CD4-positive, alpha-beta T cell treated with Interleukin-2 at 100 ng/mL for 4 hours (primary cell): Measurements from ENCODE around the gene NIPSNAP2.
"Not testable (repeated sequence)": the region's sequence is repeated elsewhere in the genome, so short reads cannot be mapped to it uniquely, and the experiment has no call there.

Experiments used
- DNase-seq: peaks from one replicate; pipeline ENCODE4 v3.0.0-alpha.2; 2020; ENCODE audit warnings: low spot score

The NIPSNAP2 gene

DNA sequence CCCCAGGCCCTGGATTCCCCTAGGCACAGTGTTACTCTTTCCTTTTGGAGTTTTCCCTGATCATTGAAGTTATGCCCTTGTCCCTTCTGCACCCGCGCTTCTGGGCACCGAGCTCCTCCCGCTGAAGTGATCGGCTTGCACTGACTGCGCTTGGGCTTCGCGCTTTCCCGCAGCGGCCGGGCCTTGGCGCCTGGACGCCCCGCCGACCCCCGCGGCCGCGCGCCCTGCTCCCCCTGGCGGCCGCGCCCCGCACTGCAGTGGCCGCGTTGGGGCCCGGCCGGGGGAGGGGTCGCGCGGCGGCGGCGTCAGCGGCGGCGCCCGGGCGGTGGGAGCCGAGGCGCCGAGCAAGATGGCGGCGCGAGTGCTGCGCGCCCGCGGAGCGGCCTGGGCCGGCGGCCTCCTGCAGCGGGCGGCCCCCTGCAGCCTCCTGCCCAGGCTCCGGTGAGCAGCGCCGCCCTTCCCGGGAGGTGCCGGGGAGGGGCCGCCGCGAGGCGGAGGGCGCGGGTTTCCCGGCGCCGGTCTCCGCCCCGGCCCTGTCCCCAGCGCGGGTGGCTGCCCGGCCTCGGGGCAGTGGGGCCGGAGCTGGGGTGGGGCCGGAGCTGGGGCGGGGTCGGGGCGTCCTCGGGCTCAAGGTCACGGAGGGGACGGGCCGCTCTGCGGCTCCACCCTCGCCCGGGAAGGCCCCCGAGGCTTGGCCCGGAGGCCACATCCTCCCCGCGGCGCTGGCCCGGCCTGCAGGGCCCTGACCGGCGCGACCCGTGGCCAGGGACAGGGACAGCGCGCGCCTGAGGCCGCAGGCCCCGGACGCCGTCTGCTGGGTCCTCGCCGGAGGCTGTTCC lies at the start of gene NIPSNAP2:
Gene NIPSNAP2, plus strand, starts transcription at position 325 of the 839 bp plus-strand sequence. Its CDS starts 25 bp downstream, at position 350.
- peak; percentile 55 for DNase-seq

DNA sequence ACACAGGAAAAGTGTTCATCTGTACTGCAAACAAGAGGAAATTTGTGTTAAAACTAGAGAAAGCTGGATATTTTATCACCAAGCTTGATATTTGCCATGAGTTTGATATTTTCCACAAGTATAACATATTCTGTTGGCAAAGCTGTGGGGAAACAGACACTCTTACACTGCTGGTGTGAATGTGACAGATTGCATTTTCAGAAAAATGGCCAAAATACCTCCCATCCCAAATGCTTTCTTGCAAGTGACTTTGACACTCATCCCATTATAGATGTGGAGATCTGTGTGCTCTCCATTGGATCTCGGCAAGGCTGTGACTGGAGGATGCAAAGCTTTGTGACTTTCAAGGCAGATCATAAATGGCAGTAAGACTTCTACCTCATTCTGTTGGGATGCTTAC lies 46.6 kb upstream of the NIPSNAP2 start:
- no peak for DNase-seq

DNA sequence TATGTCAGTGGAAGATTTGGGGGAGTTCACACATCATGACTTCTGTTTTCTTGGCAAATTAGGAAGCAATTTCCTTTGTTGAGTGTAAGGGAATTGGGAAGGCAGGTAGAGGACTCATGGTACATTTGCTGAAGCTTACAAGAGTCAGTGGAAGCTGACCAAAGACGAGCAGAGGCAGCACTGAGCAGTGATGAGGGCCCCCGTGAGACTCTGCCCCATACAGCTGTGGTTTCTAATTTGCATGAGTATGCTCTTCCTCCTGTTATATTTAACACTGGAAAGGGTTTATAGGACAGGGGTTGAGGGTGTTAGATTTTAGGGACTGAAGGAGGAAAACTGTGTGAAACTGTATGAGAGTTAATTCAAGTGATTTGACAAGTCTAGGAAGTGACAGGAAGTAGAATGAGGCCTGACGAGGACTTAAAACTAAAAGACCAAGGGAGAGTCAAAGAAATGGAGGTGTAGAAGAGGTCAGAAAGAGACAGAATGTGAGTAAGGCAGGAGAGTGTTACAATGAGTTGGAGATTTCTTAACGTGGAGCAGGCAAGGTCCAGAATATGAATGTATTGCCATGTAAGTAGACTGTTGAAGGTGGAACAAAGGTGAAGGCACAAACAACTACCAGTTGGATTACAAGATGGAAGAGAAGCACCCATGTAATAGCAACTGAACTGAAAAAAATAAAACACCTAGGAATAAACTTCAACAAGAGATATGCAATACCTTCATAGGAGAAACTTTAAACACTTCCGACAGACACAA lies 36.2 kb upstream of the NIPSNAP2 start:
- no peak for DNase-seq

DNA sequence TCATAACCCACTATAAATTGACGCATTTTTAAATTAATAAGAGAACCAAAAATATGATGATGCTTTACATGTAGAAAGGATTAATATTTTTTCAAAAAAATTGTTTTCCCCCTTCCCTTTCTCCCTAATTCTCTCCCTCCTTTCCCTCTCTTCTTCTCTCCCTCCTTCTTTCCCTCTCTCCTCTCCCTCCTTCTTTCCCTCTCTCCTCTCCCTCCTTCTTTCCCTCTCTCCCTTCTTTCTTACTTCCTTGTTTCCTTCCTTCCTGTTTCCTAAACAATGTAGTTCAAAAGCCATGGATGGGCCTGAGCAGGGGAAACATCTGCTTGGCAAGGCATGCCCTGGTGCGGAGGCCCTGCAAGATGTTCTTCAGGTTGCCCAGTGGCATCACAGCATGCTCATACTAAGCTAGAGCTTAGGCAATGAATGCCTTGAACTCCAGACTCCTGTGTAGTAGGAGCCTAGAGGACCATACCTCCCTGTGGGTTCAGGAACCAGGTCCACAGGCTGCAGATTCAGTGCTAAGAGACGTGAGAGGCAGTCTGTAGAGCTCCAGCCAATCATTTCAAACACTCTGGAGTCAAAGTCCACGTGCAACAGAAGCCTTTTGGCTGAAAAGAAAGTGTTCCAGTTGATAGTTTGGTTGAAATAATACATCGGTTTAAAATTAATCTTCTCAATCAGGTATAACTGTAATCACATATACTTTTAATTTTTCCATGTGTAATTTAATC lies 32.8 kb upstream of the NIPSNAP2 start:
- no peak for DNase-seq

DNA sequence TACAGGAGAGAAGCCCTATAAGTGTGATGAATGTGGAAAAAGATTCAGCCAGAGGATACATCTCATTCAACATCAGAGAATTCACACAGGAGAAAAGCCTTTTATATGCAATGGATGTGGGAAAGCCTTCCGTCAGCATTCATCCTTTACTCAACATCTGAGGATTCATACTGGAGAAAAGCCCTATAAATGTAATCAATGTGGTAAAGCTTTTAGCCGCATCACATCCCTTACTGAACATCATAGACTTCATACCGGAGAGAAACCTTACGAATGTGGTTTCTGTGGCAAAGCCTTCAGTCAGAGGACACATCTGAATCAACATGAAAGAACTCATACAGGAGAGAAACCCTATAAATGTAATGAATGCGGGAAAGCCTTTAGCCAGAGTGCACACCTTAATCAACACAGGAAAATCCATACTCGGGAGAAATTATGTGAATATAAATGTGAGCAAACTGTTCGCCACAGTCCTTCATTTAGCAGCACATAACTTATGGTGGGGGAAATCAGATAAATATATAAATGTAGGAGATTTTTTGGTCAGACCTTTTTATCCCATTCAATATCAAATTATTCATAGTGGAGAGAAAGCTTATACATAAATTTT lies 24.8 kb upstream of the NIPSNAP2 start:
- DNase-seq: no peak

DNA sequence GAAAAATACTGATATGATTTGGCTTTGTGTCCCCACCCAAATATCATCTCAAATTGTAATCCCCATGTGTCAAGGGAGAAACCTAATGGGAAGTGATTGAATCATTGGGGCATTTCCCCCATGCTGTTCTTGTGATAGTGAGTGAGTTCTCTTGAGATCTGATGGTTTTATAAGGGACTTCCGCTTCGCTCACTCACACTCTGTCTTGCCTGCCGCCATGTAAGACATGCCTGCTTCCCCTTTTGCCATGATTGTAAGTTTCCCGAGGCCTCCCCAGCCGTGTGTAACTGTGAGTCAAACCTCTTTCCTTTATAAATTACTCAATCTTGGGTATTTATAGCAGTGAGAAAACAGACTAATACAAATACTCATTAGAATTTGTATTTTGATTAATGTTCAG lies 17.8 kb upstream of the NIPSNAP2 start:
- DNase-seq: no peak

DNA sequence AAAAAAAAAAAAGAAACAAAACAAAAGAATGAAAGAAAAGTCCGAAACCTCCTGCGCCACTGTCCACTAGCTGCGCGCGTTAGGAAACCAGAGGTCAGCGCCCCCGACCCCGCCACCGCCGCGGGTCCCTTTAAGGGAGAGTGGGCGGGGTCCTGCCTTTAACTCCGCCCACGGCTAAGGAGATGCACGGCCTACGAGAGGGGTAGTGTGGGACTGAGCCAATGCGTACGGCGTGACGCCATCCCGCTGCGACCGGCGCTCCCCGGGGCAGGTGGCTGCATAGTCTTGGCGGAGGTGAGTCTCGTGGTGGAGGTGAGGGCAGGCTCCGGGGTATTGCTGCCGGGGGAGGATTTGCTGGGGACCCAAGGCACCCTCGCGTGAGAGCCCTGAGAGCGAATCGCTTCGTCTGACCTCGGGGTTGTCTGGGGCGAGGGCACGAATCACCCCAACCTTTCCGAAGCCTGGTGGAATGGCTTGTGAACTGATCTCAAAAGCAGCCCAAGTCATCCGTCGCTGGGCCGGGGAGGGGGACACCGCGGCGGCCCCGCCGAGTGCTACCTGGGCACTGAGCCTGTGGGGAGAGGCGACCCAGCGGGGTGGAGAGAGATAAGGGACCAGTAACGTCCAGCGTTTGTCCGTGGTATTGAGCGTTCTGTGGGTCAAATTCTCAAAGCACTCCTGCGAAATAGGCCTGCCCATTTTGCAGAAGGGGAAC lies 12.6 kb upstream of the NIPSNAP2 start, which contains the start of gene MRPS17:
Gene MRPS17, plus strand, starts transcription at position 241 of the 715 bp plus-strand sequence. CDS start 1,319 bp downstream, outside the sequence.
- peak; percentile 92 for DNase-seq

DNA sequence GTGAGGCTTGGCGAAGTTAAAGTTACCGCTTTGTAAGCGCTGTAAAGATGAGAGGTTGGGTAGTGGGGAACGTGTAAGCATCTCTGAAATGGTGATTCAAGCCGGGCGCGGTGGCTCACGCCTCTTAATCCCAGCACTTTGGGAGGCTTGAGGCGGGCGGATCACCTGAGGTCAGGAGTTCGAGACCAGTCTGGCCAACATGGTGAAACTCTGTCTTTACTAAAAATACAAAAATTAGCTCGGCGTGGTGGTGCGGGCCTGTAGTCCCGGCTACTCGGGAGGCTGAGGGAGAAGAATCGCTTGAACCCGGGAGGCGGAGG lies 12.1 kb upstream of the NIPSNAP2 start:
- DNase-seq: not testable (repeated sequence)

DNA sequence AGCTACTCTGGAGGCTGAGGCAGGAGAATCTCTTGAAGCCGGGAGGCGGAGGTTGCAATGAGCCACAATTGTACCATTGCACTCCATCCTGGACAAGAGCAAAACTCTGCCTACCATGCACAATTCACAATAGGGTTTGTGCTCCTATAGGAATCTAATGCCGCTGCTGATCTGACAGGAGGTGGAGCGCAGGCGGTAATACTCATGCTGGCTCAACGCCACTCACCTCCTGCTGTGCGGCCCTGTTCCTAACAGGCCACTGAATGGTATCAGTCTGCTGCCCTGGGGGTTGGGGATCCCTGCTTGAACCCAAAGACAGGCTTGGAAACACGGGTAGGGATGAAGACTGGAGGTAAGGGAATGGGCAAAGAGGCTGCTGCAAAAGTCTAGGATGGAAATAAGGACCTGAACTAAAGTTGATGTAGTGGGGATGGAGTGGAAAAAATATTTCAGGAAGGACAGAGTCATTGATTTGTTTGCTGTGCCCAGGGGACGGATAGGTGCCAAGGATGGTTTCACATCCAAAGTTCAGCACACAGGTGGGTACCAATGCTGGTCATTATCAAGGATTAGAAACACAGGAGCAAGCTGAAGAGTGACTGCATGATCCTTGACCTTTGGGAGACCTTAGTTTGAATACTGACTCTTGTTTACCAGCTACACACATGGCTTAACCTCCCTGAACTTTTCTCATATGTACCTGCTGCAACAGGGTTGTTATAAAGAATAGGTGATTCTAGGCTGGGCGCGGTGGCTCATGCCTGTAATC lies 10.5 kb upstream of the NIPSNAP2 start:
- DNase-seq: no peak

DNA sequence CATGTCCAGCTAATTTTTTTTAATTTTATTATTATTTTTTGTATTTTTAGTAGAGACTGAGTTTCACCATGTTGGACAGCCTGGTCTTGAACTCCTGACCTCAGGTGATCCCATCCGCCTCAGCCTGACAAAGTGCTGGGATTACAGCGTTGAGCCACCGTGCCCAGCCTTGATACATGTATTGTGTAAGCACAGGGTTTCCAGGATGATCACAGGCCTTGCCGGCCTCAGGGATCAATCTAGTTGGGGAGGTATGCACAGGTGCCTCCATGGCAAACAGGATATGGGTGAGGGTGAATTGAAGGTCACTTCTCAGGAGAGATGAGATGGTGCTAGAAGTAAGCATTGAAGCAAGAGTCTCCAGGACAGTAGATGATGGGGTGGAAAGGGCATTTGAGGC lies 7.2 kb upstream of the NIPSNAP2 start:
- DNase-seq: no peak

DNA sequence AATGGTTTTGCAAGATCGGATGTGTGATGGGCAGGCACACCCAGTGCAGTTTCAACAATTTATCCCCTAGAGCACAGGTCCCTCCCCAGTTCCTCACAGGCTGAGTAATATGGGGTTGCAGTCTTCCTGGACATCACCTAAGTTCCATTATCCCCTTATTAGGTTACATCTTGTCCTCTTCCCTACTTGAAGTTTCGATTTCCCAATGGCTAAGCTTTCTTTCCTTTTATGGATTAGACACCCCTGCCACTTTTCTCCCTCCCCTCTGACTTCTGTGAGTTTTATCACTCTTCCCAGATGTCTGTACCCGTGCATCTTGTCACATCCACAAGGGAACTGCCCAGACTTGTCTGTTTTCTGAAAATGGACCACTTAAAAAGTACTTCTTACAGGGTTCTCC lies 2.4 kb upstream of the NIPSNAP2 start:
- DNase-seq: no peak

DNA sequence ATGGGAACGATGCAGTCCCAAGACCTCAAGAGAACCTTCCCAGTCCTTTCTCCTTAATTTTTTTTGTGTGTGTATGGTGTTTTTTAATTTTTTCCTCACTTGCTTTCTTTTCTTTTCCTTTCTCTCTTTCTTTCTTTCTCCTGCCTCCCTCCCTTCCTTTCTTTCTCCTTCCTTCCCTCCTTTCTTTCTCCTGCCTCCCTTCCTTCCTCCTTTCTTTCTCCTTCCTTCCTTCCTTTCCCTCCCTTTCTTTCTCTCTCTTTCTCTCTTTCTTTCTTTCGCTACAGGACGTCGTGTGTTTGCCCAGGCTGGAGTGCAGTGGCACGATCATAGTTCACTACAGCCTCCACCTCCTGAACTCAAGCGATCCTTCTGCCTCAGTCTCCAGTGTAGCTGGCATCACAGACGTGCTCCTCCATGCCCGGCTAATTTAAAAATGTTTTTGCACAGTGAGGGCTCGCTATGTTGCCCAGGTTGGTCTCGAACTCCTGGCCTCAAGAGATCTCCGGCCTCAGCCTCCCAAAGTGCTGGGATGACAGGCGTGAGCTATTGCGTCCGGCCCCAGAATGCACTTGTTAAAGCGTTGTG lies 709 bp upstream of the NIPSNAP2 start:
- DNase-seq: no peak

DNA sequence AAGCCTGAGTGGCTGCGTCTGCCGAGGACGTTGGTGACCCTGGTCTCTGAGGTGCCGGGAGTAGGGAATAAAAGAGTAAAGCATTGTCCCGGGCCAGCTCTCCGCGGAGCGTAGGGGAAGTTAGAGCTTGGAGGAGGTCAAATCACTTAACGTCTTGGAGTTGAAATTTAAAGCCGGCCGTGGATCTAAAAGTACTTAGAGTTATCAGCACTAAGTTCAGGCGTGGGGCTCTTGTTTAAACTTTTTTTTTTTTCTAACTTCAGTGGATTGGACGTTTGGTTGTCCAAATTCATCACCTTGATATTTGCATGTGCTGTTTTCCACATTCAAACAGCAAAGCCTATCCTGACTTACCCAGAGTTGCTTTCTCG lies 700 bp downstream of the NIPSNAP2 start:
- DNase-seq: no peak

DNA sequence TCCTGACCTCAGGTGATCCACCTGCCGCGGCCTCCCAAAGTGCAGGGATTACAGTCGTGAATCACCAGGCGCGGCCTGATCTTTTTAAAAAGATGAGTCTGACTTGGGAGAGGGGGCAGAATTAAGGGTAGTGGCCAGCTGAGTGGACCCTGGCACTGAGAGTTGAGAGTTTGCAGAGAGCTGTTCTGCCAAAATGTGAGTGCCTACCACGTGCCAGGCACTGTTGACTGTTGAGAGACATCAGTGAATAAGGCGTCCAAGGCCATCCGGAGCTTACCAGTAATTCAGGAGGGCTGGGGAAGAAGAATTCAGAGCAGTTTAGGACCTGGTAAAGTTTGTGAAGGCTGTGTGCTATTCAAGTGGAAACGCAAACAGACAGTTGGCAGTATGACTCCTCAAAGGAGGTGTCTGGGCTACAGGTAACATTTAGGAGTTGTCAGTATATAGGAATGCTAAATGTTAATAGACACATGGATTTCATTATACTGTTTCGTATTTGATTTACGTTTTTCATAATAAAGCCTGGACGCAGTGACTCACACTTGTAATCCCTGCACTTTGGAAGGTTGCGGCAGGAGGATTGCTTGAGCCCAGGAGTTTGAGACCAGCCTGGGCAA lies 1.5 kb downstream of the NIPSNAP2 start:
- DNase-seq: no peak

DNA sequence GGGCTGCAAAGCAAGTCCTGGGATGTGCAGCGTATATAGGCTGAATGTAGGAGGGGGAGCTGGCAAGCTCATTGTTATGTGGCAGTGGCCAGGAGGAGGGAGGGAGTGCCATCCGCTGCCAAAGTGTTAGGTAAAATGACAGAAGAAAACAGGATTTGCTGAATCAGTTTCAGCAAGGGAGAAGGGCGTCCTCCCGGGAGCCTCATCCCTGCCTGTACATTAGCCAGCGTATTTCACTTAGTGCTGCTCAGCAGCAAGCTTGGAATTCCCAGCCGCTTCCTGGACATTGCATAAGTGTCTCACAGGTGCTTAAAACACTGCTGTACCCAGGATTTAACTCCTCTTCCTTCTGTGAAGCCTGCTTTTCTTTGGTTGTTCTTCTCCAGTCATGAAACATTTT lies 2.5 kb downstream of the NIPSNAP2 start:
- DNase-seq: no peak

DNA sequence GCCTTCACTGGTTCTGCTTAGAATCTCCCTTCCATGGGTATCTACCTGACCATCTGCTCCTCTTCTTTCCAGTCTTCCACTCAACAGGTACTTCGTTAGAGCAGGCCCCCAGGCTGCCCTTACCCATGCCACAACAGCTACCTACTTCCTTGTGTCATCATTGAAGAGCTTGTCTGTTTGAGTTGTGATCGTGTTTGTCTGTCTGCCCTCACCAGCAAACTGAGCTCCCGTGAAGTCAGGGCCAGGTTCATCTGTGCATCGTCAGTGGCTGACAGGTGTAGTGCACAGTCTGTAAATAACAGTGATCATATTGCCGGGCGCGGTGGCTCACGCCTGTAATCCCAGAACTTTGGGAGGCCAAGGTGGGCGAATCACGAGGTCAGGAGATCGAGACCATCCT lies 5.0 kb downstream of the NIPSNAP2 start:
- no peak for DNase-seq

DNA sequence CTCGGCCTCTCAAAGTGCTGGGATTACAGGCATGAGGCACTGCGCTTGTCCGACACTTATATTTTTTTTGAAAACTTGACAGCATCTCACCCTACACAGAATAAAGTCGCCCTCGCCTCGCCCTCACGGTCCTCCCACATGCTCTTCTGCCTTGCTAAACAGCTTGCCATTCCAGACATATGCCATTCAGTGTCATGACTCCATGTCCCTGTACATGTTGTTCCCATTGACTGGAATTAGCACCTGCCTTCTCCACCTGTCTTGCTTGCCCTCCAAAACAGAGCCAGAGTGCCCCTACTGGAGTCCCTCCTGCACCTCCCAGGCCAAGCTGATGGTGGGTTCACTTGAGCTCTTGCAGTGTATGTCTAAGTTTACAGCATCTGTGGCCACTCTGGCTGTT lies 6.2 kb downstream of the NIPSNAP2 start:
- DNase-seq: no peak

DNA sequence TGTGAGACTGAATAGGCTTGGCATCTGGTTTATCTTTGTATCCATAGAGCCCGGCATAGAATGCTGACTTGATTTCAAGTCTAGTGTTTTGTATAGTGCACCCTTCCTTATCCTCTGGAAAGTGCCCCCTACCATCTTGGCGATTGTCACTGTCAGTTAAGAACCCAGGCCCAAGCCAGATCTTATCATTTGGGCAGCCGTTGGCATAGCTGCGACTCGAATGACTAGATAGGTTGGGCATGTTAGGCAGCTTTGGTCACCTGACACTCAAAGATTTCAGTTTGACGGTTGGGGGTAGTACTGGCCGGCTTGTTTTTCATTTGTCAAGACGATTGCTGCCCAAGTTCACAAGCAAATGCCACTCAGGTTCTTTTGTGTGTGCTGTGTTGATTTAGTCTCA lies 6.6 kb downstream of the NIPSNAP2 start:
- no peak for DNase-seq

DNA sequence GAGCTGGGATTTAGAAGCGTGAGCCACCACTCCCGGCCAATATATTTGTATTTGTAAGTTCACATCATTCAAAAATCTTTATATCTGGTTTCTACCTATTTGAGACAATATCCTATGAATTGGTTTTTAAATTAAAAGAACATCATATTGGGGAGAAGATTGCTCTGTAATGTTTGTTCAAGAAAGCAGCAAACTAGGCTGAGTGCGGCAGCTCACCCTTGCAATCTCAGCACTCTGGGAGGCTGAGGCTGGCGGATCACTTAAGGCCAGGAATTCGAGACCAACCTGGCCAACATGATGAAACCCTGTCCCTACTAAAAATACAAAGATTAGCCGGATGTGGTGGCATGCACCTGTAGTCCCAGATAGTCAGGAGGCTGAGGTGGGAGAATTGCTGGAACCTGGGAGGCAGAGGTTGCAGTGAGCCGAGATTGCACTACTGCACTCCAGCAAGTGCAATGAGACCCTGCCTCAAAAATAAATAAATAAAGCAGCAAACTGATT lies 9.4 kb downstream of the NIPSNAP2 start:
- DNase-seq: no peak
